HL-60/S4 treated with phorbol 12-myristate 13-acetate at 8.2 ng/mL for 4 days and 3 days (cell line): ENCODE measurements around the gene PPP1R36.
"Not testable (repeated sequence)": the region's sequence is repeated elsewhere in the genome, so short reads cannot be mapped to it uniquely, and the experiment has no call there.

ENCODE experiments used
- in situ Hi-C: fragments of 300-500 bp; cut with MboI; formaldehyde crosslinking; loops from 2 replicates; pipeline ENCODE4 v1.15.0; 2022; ENCODE audit warnings: low sequenced_read_pairs

The PPP1R36 gene

DNA sequence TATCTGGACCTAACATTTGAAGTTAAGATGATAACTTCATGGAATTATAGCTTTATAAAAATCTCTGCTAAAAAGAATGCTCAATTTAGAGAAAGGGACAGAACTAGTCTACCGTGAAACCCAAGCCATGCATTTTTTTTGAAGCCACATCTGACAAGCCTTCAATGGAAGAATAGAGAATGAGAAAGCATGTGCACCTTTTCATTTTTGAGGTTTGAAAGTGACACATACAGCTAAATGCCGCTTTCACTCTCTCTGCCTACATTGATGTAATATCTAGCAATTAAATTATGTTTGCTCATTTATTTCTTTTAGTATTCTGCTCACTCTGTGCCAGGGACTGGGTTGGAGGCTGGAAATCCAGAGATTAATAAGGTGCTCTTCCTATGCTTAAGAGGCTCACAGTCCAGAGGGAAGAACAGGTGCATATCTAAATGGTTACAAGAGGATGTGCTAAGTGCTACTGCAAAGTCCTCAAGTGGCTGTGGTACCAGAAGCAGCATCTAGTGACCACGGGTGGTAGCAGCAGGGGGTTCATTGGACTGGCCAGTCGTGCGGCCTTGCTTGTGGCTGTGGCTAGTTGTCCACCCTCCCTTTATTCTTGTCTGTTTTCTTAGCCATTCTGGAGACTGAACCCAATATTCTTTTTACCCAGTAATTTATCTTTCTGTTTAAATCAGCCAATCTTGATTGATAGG is 60.4 kb downstream of the PPP1R36 start:
- in situ Hi-C loops, result no loop called here

- in situ Hi-C loops, result no loop called here
Observed at GRCh38 chr14:64611358-64612020, 61.7 kb downstream of the PPP1R36 start.

DNA sequence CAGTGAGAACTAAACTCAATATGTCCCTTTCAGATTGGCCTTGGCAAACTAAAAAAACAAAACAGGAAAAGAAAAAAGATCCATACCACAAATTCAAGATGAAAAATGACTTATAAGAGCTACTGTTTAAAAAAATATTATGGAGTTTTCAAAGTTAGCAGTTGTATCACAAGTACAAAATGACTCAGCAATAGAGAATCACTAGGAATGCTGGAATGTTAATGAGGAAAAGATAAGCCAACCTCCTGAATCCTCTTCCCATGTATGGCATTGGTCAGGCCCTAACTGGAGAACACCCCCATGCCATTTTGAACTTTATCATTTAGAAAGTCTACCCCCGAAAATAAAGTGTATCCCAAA is 62.2 kb downstream of the PPP1R36 start:
- in situ Hi-C loops, result no loop called here

- in situ Hi-C loops, result no loop called here
Observed at GRCh38 chr14:64612971-64613666, 63.4 kb downstream of the PPP1R36 start.

DNA sequence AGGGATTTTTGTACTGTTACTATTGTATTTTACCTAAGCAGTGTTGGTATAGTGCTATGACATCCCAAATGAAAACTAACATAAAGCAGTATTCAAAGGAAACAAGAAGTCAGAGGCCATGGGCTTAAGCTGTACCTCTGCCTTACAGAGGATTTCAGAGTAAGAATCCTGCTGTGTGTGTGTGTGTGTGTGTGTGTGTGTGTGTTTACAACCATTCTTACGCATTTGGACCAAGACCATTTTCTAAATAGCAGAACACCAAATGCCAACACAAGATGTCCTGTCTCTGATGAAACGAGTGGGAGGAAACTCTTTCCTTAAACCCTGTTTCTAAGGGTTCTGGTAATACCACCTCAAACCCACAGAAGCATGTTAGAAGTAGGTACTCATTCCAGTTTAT is 64.4 kb downstream of the PPP1R36 start:
- in situ Hi-C loops, result no loop called here

- in situ Hi-C loops, result no loop called here
Observed at GRCh38 chr14:64614805-64615391, 65.1 kb downstream of the PPP1R36 start.

DNA sequence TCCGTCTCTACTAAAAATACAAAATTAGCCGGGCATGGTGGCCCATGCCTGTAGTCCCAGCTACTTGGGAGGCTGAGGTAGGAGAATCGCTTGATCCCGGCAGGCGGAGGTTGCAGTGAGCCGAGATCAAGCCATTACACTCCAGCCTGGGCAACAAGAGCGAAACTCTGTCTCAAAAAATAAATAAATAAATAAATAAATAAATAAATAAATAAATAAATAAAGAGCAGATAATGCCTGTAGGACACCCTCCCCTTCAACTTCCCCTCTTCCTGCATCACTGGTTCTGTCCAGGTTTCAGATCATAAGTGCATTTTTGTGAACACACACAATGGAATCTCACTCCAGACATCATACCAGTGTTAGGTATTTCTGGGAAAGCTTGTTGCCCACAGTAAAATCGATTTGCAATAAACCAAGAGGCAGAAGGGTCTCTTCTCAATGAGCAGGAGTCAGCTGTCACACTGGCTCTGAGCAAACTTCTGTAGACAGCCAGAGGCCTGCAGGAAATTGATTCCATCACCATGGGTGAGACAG is 68.2 kb downstream of the PPP1R36 start:
- in situ Hi-C loops, result not testable (repeated sequence)

GRCh38 chr14:64620910-64621309 is 71.1 kb downstream of the PPP1R36 start:
- in situ Hi-C loops, result no loop called here

- in situ Hi-C loops, result no loop called here
Observed at GRCh38 chr14:64623554-64624165, 73.9 kb downstream of the PPP1R36 start.

DNA sequence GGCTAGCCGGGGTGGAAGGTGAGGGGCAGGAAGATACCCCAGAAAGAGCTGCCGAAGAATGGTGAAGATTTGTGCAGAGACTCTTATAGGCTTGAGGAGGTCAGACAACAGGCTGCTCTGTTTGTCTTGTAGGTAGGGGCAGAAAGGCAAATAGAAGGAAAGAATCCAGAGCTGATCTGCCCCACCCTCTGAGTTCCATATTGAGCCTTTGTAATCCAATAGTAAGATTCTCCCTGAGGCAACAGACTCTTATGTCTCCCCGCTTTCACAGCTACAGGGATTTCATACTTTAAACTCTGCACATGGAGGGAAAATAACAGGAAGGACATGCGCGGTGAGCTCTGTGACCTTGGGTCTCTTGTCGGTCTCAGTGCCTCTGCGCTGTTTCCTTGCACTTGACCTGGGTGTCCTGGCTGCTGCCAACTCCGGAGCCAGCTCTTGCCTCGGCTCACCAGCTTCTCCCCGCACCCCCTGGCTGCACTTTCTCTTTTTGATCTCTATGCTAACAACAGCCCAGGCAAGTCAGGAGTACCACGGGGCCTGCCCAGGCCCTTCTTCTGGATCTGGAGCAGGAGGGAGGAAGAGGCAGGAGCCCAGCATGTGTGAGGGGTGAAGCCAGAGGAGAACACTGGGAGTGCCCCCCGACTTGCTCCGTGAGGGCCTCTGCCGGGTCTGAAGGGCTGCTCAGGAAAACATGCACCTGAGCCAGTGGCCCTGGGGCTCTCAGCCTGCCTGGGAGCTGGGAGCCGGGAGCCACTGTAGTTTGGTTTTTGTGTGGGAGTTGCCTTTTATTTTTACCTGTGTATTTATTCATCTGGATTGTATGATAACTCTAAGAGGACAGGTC is 75.8 kb downstream of the PPP1R36 start:
- in situ Hi-C loops, result no loop called here

- in situ Hi-C loops, result no loop called here
Observed at GRCh38 chr14:64628940-64629408, 79.2 kb downstream of the PPP1R36 start.

DNA sequence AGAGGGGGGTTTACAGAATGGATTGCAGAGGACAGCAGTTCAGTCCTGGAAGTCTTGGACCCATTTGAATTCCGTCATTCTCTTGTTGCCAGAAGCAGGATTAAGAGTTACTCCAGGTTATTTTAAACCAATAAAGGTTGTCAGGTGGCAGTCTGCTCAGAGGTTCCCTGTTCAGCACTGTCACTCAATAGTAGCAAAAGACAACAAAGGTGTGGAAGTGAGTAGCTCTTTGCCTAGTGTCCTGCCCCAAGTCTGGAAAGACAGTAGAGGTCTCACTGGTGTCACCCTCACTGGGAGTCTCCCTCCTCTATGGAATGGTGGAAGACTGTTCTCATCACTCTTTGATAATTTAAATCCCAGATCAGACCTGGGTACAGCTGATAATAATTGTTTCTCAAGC is 81.0 kb downstream of the PPP1R36 start:
- in situ Hi-C loops, result no loop called here

GRCh38 chr14:64631222-64631621 is 81.5 kb downstream of the PPP1R36 start:
- in situ Hi-C loops, result not testable (repeated sequence)

- in situ Hi-C loops, result no loop called here
Observed at GRCh38 chr14:64632056-64632455, 82.3 kb downstream of the PPP1R36 start.

DNA sequence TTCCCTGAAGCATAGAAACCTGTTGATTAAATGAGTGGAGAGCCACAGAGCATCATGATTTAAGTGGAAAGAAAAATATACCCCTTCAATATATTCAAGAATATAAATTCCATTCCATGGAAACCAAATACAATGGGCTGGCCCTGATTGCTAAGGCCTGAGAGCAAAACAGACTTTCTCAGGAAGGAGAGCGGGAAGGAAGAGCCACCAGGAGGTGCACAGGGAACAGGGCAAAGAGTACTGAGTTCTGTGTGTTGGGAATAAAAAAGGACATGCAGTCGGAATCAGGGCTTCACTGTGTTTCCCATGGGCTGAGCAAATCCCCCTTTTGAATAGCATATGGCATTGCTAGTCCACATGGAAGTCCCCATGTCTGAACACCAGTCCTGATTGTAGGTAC is 84.8 kb downstream of the PPP1R36 start:
- in situ Hi-C loops, result no loop called here

- in situ Hi-C loops, result no loop called here
Observed at GRCh38 chr14:64636208-64636979, 86.6 kb downstream of the PPP1R36 start.

- in situ Hi-C loops, result no loop called here
Observed at GRCh38 chr14:64636980-64637429, 87.2 kb downstream of the PPP1R36 start.

GRCh38 chr14:64637735-64638473 is 88.1 kb downstream of the PPP1R36 start:
- in situ Hi-C loops, result no loop called here
